Endothelial cell of umbilical vein (primary cell): Measurements from ENCODE around the gene LRRK1. TPM values are rescaled to one million over a fixed set of nuclear protein-coding genes. Genes with fewer than 3 reads are reported as not detected.

Source experiments
- BruUV-seq: library from RNA; stranded (reverse); fragments of 400-500 nt; replicated peaks from 2 replicates; lab custom pipeline; 2021; lab: Mats Ljungman, UMichigan
- CTCF ChIA-PET: fragments of 300-600, 350-600 bp; sonication (Branson Sonifier 250); formaldehyde crosslinking; loops from one replicate; lab custom pipeline; 2021; ENCODE audit warnings: antibody characterized with exemption, inconsistent platforms; lab: Charles Lee
- POLR2A ChIA-PET: fragments of 300-600, 350-600 bp; sonication (Branson Sonifier 250); formaldehyde crosslinking; loops from one replicate; lab custom pipeline; 2021; ENCODE audit warnings: antibody characterized with exemption, inconsistent platforms; lab: Charles Lee
- DNase-seq: peaks from one replicate; pipeline ENCODE4 v3.0.0-alpha.2; 2011; ENCODE audit warnings: low read depth, low spot score
- FAIRE-seq: peaks from 2 replicates; lab custom pipeline; 2011; peaks lifted over from hg19 to GRCh38; lab: Jason Lieb, UNC
- H2AFZ ChIP-seq: 2 replicates; pipeline ENCODE4 v1.6.0; 2012; ENCODE audit warnings: low read depth, low read length, control low read depth, inconsistent platforms
- H3K27ac ChIP-seq: 2 replicates; pipeline ENCODE4 v1.5.1; 2011; ENCODE audit warnings: low read depth, mild to moderate bottlenecking, control low read depth, low read length, moderate library complexity; ENCODE audit not compliant: insufficient read depth
- H3K27me3 ChIP-seq, 2 experiments: 2 replicates each; pipeline versions ENCODE4 v1.6.0 to v1.6.1; 2011; ENCODE audit warnings: low read length in 2 of 2, mixed read lengths in 1 of 2; ENCODE audit not compliant: control insufficient read depth in 2 of 2, insufficient read depth in 2 of 2
- H3K36me3 ChIP-seq, 2 experiments: 2 replicates in 1 of 2; 3 replicates in 1 of 2; pipeline ENCODE4 v1.5.1; 2011; ENCODE audit warnings: low read length in 2 of 2, mild to moderate bottlenecking in 1 of 2, moderate library complexity in 1 of 2; ENCODE audit not compliant: control insufficient read depth in 2 of 2, insufficient read depth in 2 of 2; ENCODE audit errors: extremely low read depth in 1 of 2
- H3K4me1 ChIP-seq: 3 replicates; pipeline ENCODE4 v1.5.1; 2011; ENCODE audit warnings: mild to moderate bottlenecking, low read length; ENCODE audit not compliant: control insufficient read depth, insufficient read depth; ENCODE audit errors: extremely low read depth
- H3K4me2 ChIP-seq: 2 replicates; pipeline ENCODE4 v1.6.1; 2011; ENCODE audit warnings: low read length, control low read depth, mixed read lengths; ENCODE audit not compliant: insufficient read depth
- H3K4me3 ChIP-seq, 3 experiments: fragments of 200-600 bp in 1 of 3; sonication (generic), shearing (Covaris generic) in 1 of 3; replicated peaks in 1 of 3; 2 replicates each; pipeline ENCODE4 v1.5.1; 2011 to 2016; ENCODE audit warnings: control low read depth in 3 of 3, low read length in 3 of 3, mild to moderate bottlenecking in 2 of 3, inconsistent platforms in 1 of 3, low read depth in 1 of 3, moderate library complexity in 1 of 3; ENCODE audit not compliant: insufficient read depth in 1 of 3
- H3K79me2 ChIP-seq: 2 replicates; pipeline ENCODE4 v1.6.0; 2012; ENCODE audit warnings: low read length, inconsistent platforms; ENCODE audit not compliant: control insufficient read depth, insufficient read depth
- H3K9ac ChIP-seq: replicated peaks from 2 replicates; pipeline ENCODE3; 2011; ENCODE audit warnings: low read length, control low read depth; ENCODE audit not compliant: insufficient read depth; ENCODE audit errors: extremely low read depth
- H3K9me1 ChIP-seq: replicated peaks from 3 replicates; pipeline ENCODE4 v1.6.0; 2011; ENCODE audit warnings: mild to moderate bottlenecking, low read length; ENCODE audit not compliant: control insufficient read depth, insufficient read depth; ENCODE audit errors: extremely low read depth
- H3K9me3 ChIP-seq: replicated peaks from 2 replicates; pipeline ENCODE4 v1.5.1; 2012; ENCODE audit warnings: low read length, inconsistent platforms; ENCODE audit not compliant: control insufficient read depth, insufficient read depth
- H4K20me1 ChIP-seq: replicated peaks from 2 replicates; pipeline ENCODE3; 2011; ENCODE audit warnings: mild to moderate bottlenecking, low read length; ENCODE audit not compliant: control insufficient read depth, insufficient read depth; ENCODE audit errors: extremely low read depth
- CTCF ChIP-seq, 2 donors: IDR thresholded peaks; 1 replicate in 1 of 2; 2 replicates in 1 of 2; pipeline ENCODE4 v1.5.1; 2011; ENCODE audit warnings: low read length in 2 of 2, mild to moderate bottlenecking in 2 of 2, moderate library complexity in 2 of 2, control low read depth in 1 of 2, inconsistent platforms in 1 of 2, low read depth in 1 of 2; ENCODE audit not compliant: insufficient read depth in 1 of 2; ENCODE audit errors: extremely low read depth in 1 of 2
- GATA2 ChIP-seq: IDR thresholded peaks from 2 replicates; pipeline ENCODE4 v1.7.0; 2011; ENCODE audit warnings: low read depth, mild to moderate bottlenecking, moderate library complexity, mixed read lengths, low read length; ENCODE audit not compliant: insufficient read length, insufficient read depth
- MYC ChIP-seq: IDR thresholded peaks from one replicate; pipeline ENCODE4 v1.6.1; 2011; ENCODE audit warnings: mild to moderate bottlenecking, low read depth, low read length
- POLR2AphosphoS5 ChIP-seq: IDR thresholded peaks from 2 replicates; pipeline ENCODE4 v1.6.1; 2012; ENCODE audit warnings: low read depth, mild to moderate bottlenecking, control low read depth, low read length, moderate library complexity; ENCODE audit not compliant: insufficient read depth
- dilution Hi-C: fragments of 300-500 bp; cut with MboI; formaldehyde crosslinking; loops from one replicate; pipeline ENCODE4 v1.15.0; 2019; ENCODE audit warnings: low sequenced_read_pairs; ENCODE audit not compliant: extremely low pct_ligation_motif_present
- intact Hi-C: fragments of 100-400 bp; cut with micrococcal nuclease; formaldehyde crosslinking; loops from one replicate; pipeline ENCODE4 v1.10.0; 2022
- polyA plus RNA-seq, 4 experiments: library from polyadenylated mRNA; depleted of rRNA in 3 of 4; stranded (reverse) in 3 of 4; unstranded in 1 of 4; fragments of >200 nt; gene quantifications; 2 replicates each; pipeline versions ENCODE4 v1.2.1 to v1.2.3, GENCODE V29; 2011 to 2012; ENCODE audit warnings: missing spikeins in 1 of 4
- total RNA-seq: library from RNA; stranded (reverse); gene quantifications from 2 replicates; pipeline ENCODE4 v1.2.3, GENCODE V29; 2021

LRRK1 gene
- total and polyA plus RNA-seq, 2 donors (not counting 3 experiments of a cell fraction or from before 2014, with no cell fraction given) = 11.0 to 22.1 TPM

- H3K27ac ChIP-seq = no peak overlapping the region
- no peaks in the 10 kb centered on the region for H3K36me3 ChIP-seq
- ChIA-PET CTCF (interaction anchor here (0.8 to 2.5 kb wide), 4 partner anchors 20 to 116 kb away, joined by 3 to 9 read pairs (median 4); partner anchors contain the start of gene LRRK1), POLR2A (no interaction called here)
- H3K4me2 ChIP-seq = peak overlapping the region; percentile 28
- intact Hi-C loops = no loop called here
- no TSS peak for BruUV-seq
- peaks cover 35% of the 10 kb centered on the region for H3K4me1 ChIP-seq
- H3K27me3 ChIP-seq = no peaks in the 10 kb centered on the region
- DNase-seq (no peak), FAIRE-seq (peak; percentile 77)
- H4K20me1 ChIP-seq = no peaks in the 10 kb centered on the region
- H3K4me3 ChIP-seq = no peak overlapping the region
- no peaks in the 10 kb centered on the region for H3K9me3 ChIP-seq
- H3K9ac ChIP-seq = no peak overlapping the region
- H3K9me1 ChIP-seq = no peaks in the 10 kb centered on the region
- no peaks in the 10 kb centered on the region for H3K79me2 ChIP-seq
- TF ChIP-seq POLR2AphosphoS5 (peak; percentile 18), MYC (no peak), CTCF (IDR thresholded peaks at IDR 0.05; ENCODE audit: extremely low read depth in 1 of 2, insufficient read depth in 1 of 2, low read depth in 1 of 2, low read length in 2 of 2) (peak in 1 of 2 donors; percentile 22)
- peak overlapping the region; percentile 75 for H2AFZ ChIP-seq
- dilution Hi-C loops = no loop called here
Observed at GRCh38 chr15:100891307-100892012, 27.7 kb upstream of the LRRK1 start.

GRCh38 chr15:100892013-100892355 lies 27.2 kb upstream of the LRRK1 start:
- no peaks in the 10 kb centered on the region for H4K20me1 ChIP-seq
- ChIA-PET POLR2A (no interaction called here), CTCF (interaction anchor here (1.1 to 2.5 kb wide), 3 partner anchors 20 to 27 kb away, joined by 3 to 9 read pairs (median 4); partner anchors contain the start of gene LRRK1)
- no peaks in the 10 kb centered on the region for H3K79me2 ChIP-seq
- no peaks in the 10 kb centered on the region for H3K27me3 ChIP-seq
- no peak for TF ChIP-seq GATA2
- no peak for TF ChIP-seq CTCF (IDR thresholded peaks at IDR 0.05; ENCODE audit: extremely low read depth in 1 of 2, insufficient read depth in 1 of 2, low read depth in 1 of 2, low read length in 2 of 2)
- H3K4me1 ChIP-seq = peaks cover 35% of the 10 kb centered on the region
- no peak overlapping the region for H3K27ac ChIP-seq
- no peak overlapping the region for H3K9ac ChIP-seq
- no peak for FAIRE-seq
- no peak overlapping the region for H3K4me3 ChIP-seq
- intact Hi-C loops (no loop called here), dilution Hi-C loops (no loop called here)
- no peak overlapping the region for H3K4me2 ChIP-seq
- H3K9me3 ChIP-seq = no peaks in the 10 kb centered on the region
- DNase-seq = no peak
- H3K9me1 ChIP-seq = no peaks in the 10 kb centered on the region
- H3K36me3 ChIP-seq = no peaks in the 10 kb centered on the region
- H2AFZ ChIP-seq = peak overlapping the region; percentile 75
- BruUV-seq = no TSS peak
